Mesenchymal stem cell (in vitro differentiated cells and primary cell): ENCODE data around the gene FMNL3.
A peak's percentile ranks its signal among the peaks of the same experiment; 100 is the strongest.

ENCODE experiments used
- DNase-seq: peaks from one replicate; pipeline ENCODE4 v3.0.0-alpha.2; 2013
- H2AFZ ChIP-seq: one replicate; pipeline ENCODE4 v1.6.1; 2013; ENCODE audit warnings: low read depth, mild to moderate bottlenecking, control low read depth, inconsistent platforms, low read length, moderate library complexity
- H2AK5ac ChIP-seq: 2 replicates; pipeline ENCODE4 v1.6.1; 2013; ENCODE audit warnings: low read length, moderate library complexity, mild to moderate bottlenecking, inconsistent platforms; ENCODE audit not compliant: severe bottlenecking
- H2BK120ac ChIP-seq: one replicate; pipeline ENCODE4 v1.6.1; 2013; ENCODE audit warnings: low read depth, mild to moderate bottlenecking, inconsistent platforms, low read length, moderate library complexity
- H2BK12ac ChIP-seq, 2 experiments: one replicate each; pipeline ENCODE4 v1.6.1; 2013; ENCODE audit warnings: inconsistent platforms in 2 of 2, low read length in 2 of 2, mild to moderate bottlenecking in 2 of 2, moderate library complexity in 2 of 2, control low read depth in 1 of 2
- H2BK15ac ChIP-seq: one replicate; pipeline ENCODE4 v1.6.1; 2013; ENCODE audit warnings: mild to moderate bottlenecking, low read depth, inconsistent platforms; ENCODE audit not compliant: poor library complexity, severe bottlenecking
- H2BK5ac ChIP-seq: 2 replicates; pipeline ENCODE4 v1.6.1; 2013; ENCODE audit warnings: low read depth, mild to moderate bottlenecking, low read length, control low read depth, inconsistent platforms; ENCODE audit not compliant: poor library complexity, severe bottlenecking
- H3K14ac ChIP-seq, 2 experiments: one replicate each; pipeline ENCODE4 v1.6.1; 2013; ENCODE audit warnings: inconsistent platforms in 2 of 2, low read length in 2 of 2, control low read depth in 1 of 2, mild to moderate bottlenecking in 1 of 2, moderate library complexity in 1 of 2
- H3K18ac ChIP-seq, 2 experiments: one replicate each; pipeline ENCODE4 v1.6.1; 2013; ENCODE audit warnings: inconsistent platforms in 2 of 2, low read length in 2 of 2, control low read depth in 1 of 2, low read depth in 1 of 2, mild to moderate bottlenecking in 1 of 2
- H3K23ac ChIP-seq, 2 experiments: one replicate each; pipeline ENCODE4 v1.6.1; 2013; ENCODE audit warnings: inconsistent platforms in 2 of 2, low read length in 2 of 2, mild to moderate bottlenecking in 2 of 2, moderate library complexity in 2 of 2, control low read depth in 1 of 2
- H3K27ac ChIP-seq: 2 replicates; pipeline ENCODE4 v1.5.1; 2013; ENCODE audit warnings: mild to moderate bottlenecking, moderate library complexity, low read length, control low read depth, inconsistent platforms; ENCODE audit not compliant: poor library complexity, severe bottlenecking
- H3K27me3 ChIP-seq, 2 experiments: 2 replicates each; pipeline versions ENCODE4 v1.6.1 to v1.7.0; 2013; ENCODE audit warnings: low read length in 2 of 2, mild to moderate bottlenecking in 2 of 2, moderate library complexity in 2 of 2, control low read depth in 1 of 2, inconsistent platforms in 1 of 2; ENCODE audit not compliant: control insufficient read depth in 1 of 2, insufficient read depth in 1 of 2
- H3K36me3 ChIP-seq, 2 experiments: 2 replicates each; pipeline versions ENCODE4 v1.6.1 to v1.7.0; 2013; ENCODE audit warnings: low read length in 2 of 2, control low read depth in 1 of 2, inconsistent platforms in 1 of 2, low read depth in 1 of 2, mild to moderate bottlenecking in 1 of 2; ENCODE audit not compliant: insufficient read depth in 2 of 2, control insufficient read depth in 1 of 2
- H3K4ac ChIP-seq, 2 experiments: one replicate each; pipeline ENCODE4 v1.6.1; 2013; ENCODE audit warnings: inconsistent platforms in 2 of 2, low read length in 2 of 2, mild to moderate bottlenecking in 2 of 2, moderate library complexity in 2 of 2, control low read depth in 1 of 2, low read depth in 1 of 2
- H3K4me1 ChIP-seq: 2 replicates; pipeline ENCODE4 v1.6.1; 2013; ENCODE audit warnings: low read depth, low read length, control low read depth; ENCODE audit not compliant: control insufficient read depth, insufficient read depth
- H3K4me2 ChIP-seq: 2 replicates; pipeline ENCODE4 v1.6.1; 2013; ENCODE audit warnings: low read length, mild to moderate bottlenecking, inconsistent platforms; ENCODE audit not compliant: poor library complexity, severe bottlenecking
- H3K4me3 ChIP-seq, 2 experiments: 2 replicates each; pipeline versions ENCODE4 v1.5.1 to v1.7.0; 2013; ENCODE audit warnings: low read length in 2 of 2, mild to moderate bottlenecking in 2 of 2, control low read depth in 1 of 2, low read depth in 1 of 2; ENCODE audit not compliant: insufficient read depth in 1 of 2
- H3K79me1 ChIP-seq: replicated peaks from 2 replicates; pipeline ENCODE4 v1.6.1; 2013; ENCODE audit warnings: mild to moderate bottlenecking, control low read depth, low read length, inconsistent platforms; ENCODE audit not compliant: poor library complexity, severe bottlenecking
- H3K9ac ChIP-seq: 2 replicates; pipeline ENCODE4 v1.7.0; 2013; ENCODE audit warnings: mild to moderate bottlenecking, low read length, moderate library complexity
- H3K9me3 ChIP-seq: 2 replicates; pipeline ENCODE4 v1.7.0; 2013; ENCODE audit warnings: mild to moderate bottlenecking, low read length; ENCODE audit not compliant: control insufficient read depth
- H4K8ac ChIP-seq: one replicate; pipeline ENCODE4 v1.6.1; 2013; ENCODE audit warnings: inconsistent platforms, mild to moderate bottlenecking, low read length, moderate library complexity
- H4K91ac ChIP-seq: one replicate; pipeline ENCODE4 v1.6.1; 2013; ENCODE audit warnings: mild to moderate bottlenecking, low read length, inconsistent platforms
- WGBS: methylation state at CpG from one replicate; pipeline ENCODE4 v1.1.7; 2013; ENCODE audit warnings: mixed read lengths; 5-methylcytosine and 5-hydroxymethylcytosine counted together

Gene FMNL3

DNA sequence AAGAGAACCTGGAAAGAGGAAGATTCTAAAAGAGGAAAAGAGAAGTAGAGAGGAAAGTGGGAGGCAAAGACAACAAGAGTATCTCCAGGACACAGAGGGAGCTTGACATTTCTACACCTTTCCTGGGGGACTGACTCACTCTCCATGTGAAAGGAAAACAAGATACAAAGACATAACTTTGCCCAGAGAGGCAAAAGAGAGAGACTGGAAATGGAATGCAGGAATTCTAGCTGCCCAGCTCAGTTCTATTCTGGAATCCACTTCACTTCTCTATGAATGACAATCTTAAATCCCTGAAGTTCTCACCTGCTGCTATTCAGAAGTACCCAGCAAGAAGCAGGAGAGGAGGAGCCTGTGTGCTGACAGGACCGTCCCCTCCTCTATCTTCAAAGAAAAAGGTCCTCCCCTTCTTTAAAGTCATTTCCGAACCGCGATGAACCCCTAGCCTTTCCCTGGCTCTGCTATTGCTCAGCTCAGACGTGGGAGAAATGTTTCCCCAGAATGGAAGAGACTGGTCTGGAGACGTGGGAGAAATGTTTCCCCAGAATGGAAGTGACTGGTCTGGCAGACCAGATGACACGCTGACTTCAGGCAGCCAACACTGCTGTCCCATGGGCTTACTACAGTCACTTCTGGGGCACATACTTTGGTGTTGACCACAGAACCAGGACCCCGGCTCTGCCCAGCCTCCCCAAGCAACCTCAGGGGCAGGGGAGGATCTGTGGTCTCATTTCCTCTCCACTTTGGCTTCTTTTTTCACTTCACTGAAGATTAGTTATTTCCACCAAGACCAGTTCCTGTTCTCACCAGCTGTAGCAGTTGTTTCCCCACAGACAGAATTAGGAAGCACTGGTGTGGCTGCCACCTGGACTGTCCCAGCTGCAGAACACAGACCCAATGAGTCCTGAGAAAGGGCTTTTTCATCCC is 8.3 kb downstream of the FMNL3 start:
- no peak overlapping the region for H3K4ac ChIP-seq
- no peaks in the 10 kb centered on the region for H3K36me3 ChIP-seq
- peak overlapping the region in 1 of 2 experiments; percentile 75 for H3K14ac ChIP-seq
- H3K4me3 ChIP-seq: peak overlapping the region in 1 of 2 experiments; percentile 69
- H3K18ac ChIP-seq: peak overlapping the region; percentile 7 to 61
- peak overlapping the region in 1 of 2 experiments; percentile 2 for H2BK12ac ChIP-seq
- no peaks in the 10 kb centered on the region for H3K27me3 ChIP-seq
- H3K9ac ChIP-seq: peak overlapping the region; percentile 59
- H2AFZ ChIP-seq: no peak overlapping the region
- no peak overlapping the region for H3K23ac ChIP-seq
- peak; percentile 87 for DNase-seq
- H3K4me2 ChIP-seq: peak overlapping the region; percentile 61
- no peak overlapping the region for H4K91ac ChIP-seq
- no peak overlapping the region for H2BK15ac ChIP-seq
- peaks cover 8% of the 10 kb centered on the region for H3K79me1 ChIP-seq
- H2BK5ac ChIP-seq: peak overlapping the region; percentile 57
- no peak overlapping the region for H4K8ac ChIP-seq
- H3K4me1 ChIP-seq: peaks cover 12% of the 10 kb centered on the region
- peak overlapping the region; percentile 63 for H2AK5ac ChIP-seq
- no peaks in the 10 kb centered on the region for H3K9me3 ChIP-seq
- 5% methylated on average over 8 of the region's 8 CpGs for WGBS
- H3K27ac ChIP-seq: peak overlapping the region; percentile 97
- peak overlapping the region; percentile 45 for H2BK120ac ChIP-seq

DNA sequence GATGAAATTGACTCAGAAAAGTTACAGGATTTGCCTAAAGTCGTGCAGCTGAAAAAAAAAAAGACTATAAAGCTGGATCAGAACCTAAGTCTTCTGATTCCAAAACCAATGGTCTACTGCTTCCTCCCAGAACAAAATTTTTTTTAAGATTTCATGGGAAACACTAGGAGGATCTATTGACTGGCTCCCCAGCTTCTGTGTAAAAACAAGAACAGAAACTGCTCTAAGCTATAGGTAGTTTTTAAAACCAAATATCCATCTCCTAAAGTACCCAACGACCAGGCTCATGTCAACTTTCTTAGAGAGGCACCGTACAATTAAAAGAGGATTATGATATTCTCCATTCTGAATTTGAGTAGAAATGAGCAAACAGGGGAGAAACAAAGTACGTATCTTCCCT is 9.4 kb downstream of the FMNL3 start:
- Histone ChIP-seq H3K4me3 (no peak overlapping the region), H3K36me3 (no peaks in the 10 kb centered on the region), H3K14ac (no peak overlapping the region), H3K27ac (no peak overlapping the region), H4K91ac (no peak overlapping the region), H2BK15ac (no peak overlapping the region), H3K79me1 (peaks cover 12% of the 10 kb centered on the region), H3K18ac (no peak overlapping the region), H2BK12ac (no peak overlapping the region), H4K8ac (no peak overlapping the region), H3K9me3 (no peaks in the 10 kb centered on the region), H3K4me2 (no peak overlapping the region), H3K4ac (no peak overlapping the region), H2BK5ac (no peak overlapping the region), H2AK5ac (no peak overlapping the region), H3K4me1 (peaks cover 8% of the 10 kb centered on the region), H3K23ac (no peak overlapping the region), H2BK120ac (no peak overlapping the region), H2AFZ (no peak overlapping the region), H3K27me3 (no peaks in the 10 kb centered on the region), H3K9ac (no peak overlapping the region)
- 90% methylated on average over 4 of the region's 4 CpGs for WGBS
- no peak for DNase-seq

DNA sequence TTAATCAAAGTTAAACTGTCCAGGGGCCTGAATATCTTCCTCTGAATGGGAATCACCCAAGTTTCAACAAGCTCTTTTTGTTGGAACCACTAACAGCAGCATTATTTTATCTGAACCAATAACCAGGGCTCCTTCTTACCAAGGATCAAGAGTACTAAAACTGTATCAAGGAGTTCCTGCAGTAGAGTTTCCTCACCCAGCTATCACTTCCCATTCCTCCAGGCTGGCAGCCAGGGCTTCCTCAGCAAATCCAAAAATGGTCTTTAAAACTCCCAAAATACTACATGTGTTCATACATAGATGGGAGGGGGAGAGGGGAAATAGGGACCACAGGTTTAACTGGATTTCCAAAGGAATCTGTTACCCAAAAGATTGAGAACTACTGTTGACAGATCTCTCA is 10.5 kb downstream of the FMNL3 start:
- Histone ChIP-seq H3K79me1 (peaks cover 17% of the 10 kb centered on the region), H3K9me3 (no peaks in the 10 kb centered on the region), H2AFZ (no peak overlapping the region), H2AK5ac (peak overlapping the region; percentile 70), H3K27ac (no peak overlapping the region), H2BK15ac (no peak overlapping the region), H3K4me2 (no peak overlapping the region), H3K14ac (no peak overlapping the region), H3K18ac (no peak overlapping the region), H3K36me3 (no peaks in the 10 kb centered on the region), H2BK12ac (no peak overlapping the region), H3K27me3 (no peaks in the 10 kb centered on the region), H4K91ac (no peak overlapping the region), H2BK120ac (no peak overlapping the region), H3K4me3 (no peak overlapping the region), H3K9ac (no peak overlapping the region), H2BK5ac (no peak overlapping the region), H4K8ac (no peak overlapping the region), H3K4ac (no peak overlapping the region), H3K4me1 (peaks cover 3% of the 10 kb centered on the region), H3K23ac (no peak overlapping the region)
- DNase-seq: no peak

DNA sequence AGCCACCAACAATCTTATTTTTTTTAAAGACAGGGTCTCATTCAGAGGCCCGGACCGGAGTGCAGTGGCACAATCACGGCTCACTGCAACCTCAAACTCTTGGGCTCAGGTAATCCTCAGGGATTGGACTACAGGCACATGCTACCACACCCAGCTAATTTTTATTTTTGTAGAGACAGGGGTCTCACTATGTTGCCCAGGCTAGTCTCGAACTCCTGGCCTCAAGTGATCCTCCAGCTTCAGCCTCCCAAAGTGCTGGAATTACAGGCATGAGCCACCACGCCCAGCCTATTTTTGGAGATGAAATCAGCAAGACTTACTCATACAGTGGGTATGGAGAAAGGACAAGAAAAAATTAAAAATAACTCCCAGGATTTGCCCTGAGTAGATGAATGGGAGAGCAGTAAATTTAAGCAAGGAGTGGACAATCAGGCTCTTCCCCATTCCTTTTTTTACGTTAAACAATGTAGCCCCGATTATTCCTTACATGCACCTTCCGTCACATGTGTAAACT is 13.2 kb downstream of the FMNL3 start:
- DNase-seq: no peak
- Histone ChIP-seq H3K36me3 (no peaks in the 10 kb centered on the region), H3K4me3 (no peak overlapping the region), H4K8ac (no peak overlapping the region), H3K14ac (no peak overlapping the region), H2BK120ac (no peak overlapping the region), H2AK5ac (no peak overlapping the region), H4K91ac (no peak overlapping the region), H3K18ac (no peak overlapping the region), H3K23ac (no peak overlapping the region), H3K9ac (no peak overlapping the region), H3K9me3 (no peaks in the 10 kb centered on the region), H3K4me1 (peaks cover 4% of the 10 kb centered on the region), H2AFZ (no peak overlapping the region), H3K4me2 (no peak overlapping the region), H2BK12ac (no peak overlapping the region), H2BK15ac (no peak overlapping the region), H3K79me1 (peaks cover 28% of the 10 kb centered on the region), H3K27me3 (no peaks in the 10 kb centered on the region), H3K4ac (no peak overlapping the region), H2BK5ac (no peak overlapping the region), H3K27ac (no peak overlapping the region)
- WGBS: 93% methylated on average over 8 of the region's 8 CpGs
